Activated T-helper 17 cell treated with anti-CD3 and anti-CD28 coated beads, Interleukin-2, amount 50 U/mL, for 72 hours (primary cell): ENCODE data around the gene ERO1B. TPM values are rescaled to one million over a fixed set of nuclear protein-coding genes. Genes with fewer than 3 reads are reported as not detected.
"Not testable (repeated sequence)": the region's sequence is repeated elsewhere in the genome, so short reads cannot be mapped to it uniquely, and the experiment has no call there.

Experiments used
- ATAC-seq: fragments of 150-1000 bp; cut with Tn5 transposase; replicated peaks from 2 replicates; pipeline ENCODE4 v1.10.0; 2021; ENCODE audit warnings: mild to moderate bottlenecking, moderate library complexity
- H3K27ac Mint-ChIP-seq: one replicate; pipeline ENCODE4 v1.8.0; 2022; ENCODE audit warnings: mixed read lengths
- H3K27me3 Mint-ChIP-seq: one replicate; pipeline ENCODE4 v1.8.0; 2022; ENCODE audit warnings: mixed read lengths
- H3K36me3 Mint-ChIP-seq: one replicate; pipeline ENCODE4 v1.8.0; 2022; ENCODE audit warnings: low read depth, mild to moderate bottlenecking, mixed read lengths
- H3K4me1 Mint-ChIP-seq: one replicate; pipeline ENCODE4 v1.8.0; 2022; ENCODE audit warnings: mixed read lengths
- H3K4me3 Mint-ChIP-seq: one replicate; pipeline ENCODE4 v1.8.0; 2022; ENCODE audit warnings: mild to moderate bottlenecking, mixed read lengths
- H3K9me3 Mint-ChIP-seq: one replicate; pipeline ENCODE4 v1.8.0; 2022; ENCODE audit warnings: mixed read lengths
- total RNA-seq, 2 donors: library from RNA; stranded (reverse); gene quantifications; one replicate each; pipeline ENCODE4 v1.2.3, GENCODE V29; 2022

The ERO1B gene
- total RNA-seq, 2 donors from 2014 or later: 4.0 to 4.2 TPM

DNA sequence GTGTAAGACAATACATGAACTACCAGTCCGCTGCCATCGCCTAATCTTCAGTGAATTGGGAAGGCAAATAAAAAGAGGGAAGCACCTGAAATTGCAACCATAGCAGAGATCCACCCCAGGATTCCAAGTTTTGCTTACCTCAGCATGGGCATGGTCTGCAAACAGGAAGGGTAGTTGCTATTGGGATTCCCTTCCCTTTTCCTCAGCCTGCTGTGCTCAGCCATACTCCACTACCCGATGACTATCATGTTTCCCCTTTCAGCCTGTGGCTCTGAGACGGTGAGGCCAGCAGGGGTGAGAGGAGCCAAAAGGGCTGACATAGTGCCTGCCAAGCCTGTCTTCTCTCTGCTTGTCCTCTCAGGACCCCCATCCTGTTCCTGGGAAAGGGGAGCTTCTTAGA lies 75.2 kb downstream of the ERO1B start:
- H3K4me3 Mint-ChIP-seq: no peak overlapping the region
- peaks cover 95% of the 10 kb centered on the region for H3K36me3 Mint-ChIP-seq
- no peaks in the 10 kb centered on the region for H3K4me1 Mint-ChIP-seq
- H3K27ac Mint-ChIP-seq: no peak overlapping the region
- peaks cover 9% of the 10 kb centered on the region for H3K9me3 Mint-ChIP-seq
- ATAC-seq: no peak
- H3K27me3 Mint-ChIP-seq: no peaks in the 10 kb centered on the region

DNA sequence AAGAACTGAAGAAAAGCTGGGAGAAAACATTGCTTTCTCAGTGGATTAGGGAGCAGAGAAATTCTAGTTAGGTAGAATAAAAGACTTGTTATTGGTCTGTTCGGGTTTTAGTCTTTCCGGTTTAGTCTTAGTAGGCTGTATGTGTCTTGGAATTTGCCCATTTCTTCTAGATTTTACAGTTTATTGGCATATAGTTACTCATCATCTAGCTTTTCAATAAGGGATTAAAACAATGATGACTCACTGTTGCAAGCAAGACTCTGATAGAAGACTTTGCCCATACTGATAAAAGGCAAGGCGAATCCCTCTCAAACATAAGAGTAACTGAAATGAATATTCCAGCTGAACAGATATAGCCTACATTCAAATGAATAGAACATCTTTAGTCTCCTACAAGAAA lies 77.1 kb downstream of the ERO1B start:
- Mint-ChIP-seq H3K27ac (no peak overlapping the region), H3K9me3 (peaks cover 21% of the 10 kb centered on the region), H3K4me1 (no peaks in the 10 kb centered on the region), H3K36me3 (peaks cover 95% of the 10 kb centered on the region), H3K4me3 (no peak overlapping the region), H3K27me3 (no peaks in the 10 kb centered on the region)
- ATAC-seq: no peak

DNA sequence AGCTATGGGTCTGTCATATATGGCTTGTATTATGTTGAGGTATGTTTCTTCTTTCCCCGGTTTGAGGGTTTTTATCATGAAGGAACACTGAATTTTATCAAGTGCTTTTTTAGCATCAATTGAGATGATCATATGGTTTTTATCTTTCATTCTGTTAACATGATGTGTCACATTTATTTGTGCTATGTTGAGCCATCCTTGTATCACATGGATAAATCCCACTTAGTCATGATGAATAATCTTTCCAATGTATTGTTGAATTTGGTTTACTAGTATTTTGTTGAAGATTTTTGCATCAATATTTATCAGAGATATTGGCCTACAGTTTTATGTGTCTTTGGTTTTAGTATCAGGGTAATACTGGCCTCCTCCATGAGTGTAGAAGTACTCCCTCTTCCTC lies 77.7 kb downstream of the ERO1B start:
- H3K27ac Mint-ChIP-seq: peak overlapping the region; percentile 22
- H3K27me3 Mint-ChIP-seq: no peaks in the 10 kb centered on the region
- H3K4me3 Mint-ChIP-seq: no peak overlapping the region
- peaks cover 24% of the 10 kb centered on the region for H3K9me3 Mint-ChIP-seq
- no peak for ATAC-seq
- no peaks in the 10 kb centered on the region for H3K4me1 Mint-ChIP-seq
- peaks cover 93% of the 10 kb centered on the region for H3K36me3 Mint-ChIP-seq

- Mint-ChIP-seq H3K4me1 (no peaks in the 10 kb centered on the region), H3K9me3 (peaks cover 35% of the 10 kb centered on the region), H3K36me3 (peaks cover 95% of the 10 kb centered on the region), H3K4me3 (no peak overlapping the region), H3K27ac (no peak overlapping the region), H3K27me3 (no peaks in the 10 kb centered on the region)
- no peak for ATAC-seq
Observed at GRCh38 chr1:236201786-236202185, 80.0 kb downstream of the ERO1B start.

GRCh38 chr1:236200925-236201324 lies 80.8 kb downstream of the ERO1B start:
- Mint-ChIP-seq H3K36me3 (peaks cover 93% of the 10 kb centered on the region), H3K9me3 (peaks cover 35% of the 10 kb centered on the region), H3K27ac (no peak overlapping the region), H3K27me3 (no peaks in the 10 kb centered on the region), H3K4me3 (no peak overlapping the region), H3K4me1 (no peaks in the 10 kb centered on the region)
- no peak for ATAC-seq

GRCh38 chr1:236193184-236193583 lies 88.6 kb downstream of the ERO1B start:
- H3K4me1 Mint-ChIP-seq: no peaks in the 10 kb centered on the region
- no peaks in the 10 kb centered on the region for H3K27me3 Mint-ChIP-seq
- no peak for ATAC-seq
- H3K27ac Mint-ChIP-seq: no peak overlapping the region
- no peak overlapping the region for H3K4me3 Mint-ChIP-seq
- H3K9me3 Mint-ChIP-seq: peaks cover 19% of the 10 kb centered on the region
- H3K36me3 Mint-ChIP-seq: peaks cover 93% of the 10 kb centered on the region

DNA sequence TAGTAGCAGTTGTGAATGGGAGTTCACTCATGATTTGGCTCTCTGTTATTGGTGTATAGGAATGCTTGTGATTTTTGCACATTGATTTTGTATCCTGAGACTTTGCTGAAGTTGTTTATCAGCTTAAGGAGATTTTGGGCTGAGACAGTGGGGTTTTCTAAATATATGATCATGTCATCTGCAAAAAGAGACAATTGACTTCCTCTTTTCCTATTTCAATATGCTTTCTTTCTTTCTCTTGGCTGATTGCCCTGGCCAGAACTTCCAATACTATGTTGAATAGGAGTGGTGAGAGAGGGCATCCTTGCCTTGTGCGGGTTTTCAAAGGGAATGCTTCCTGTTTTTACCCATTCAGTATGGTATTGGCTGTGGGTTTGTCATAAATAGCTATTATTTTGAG lies 93.7 kb downstream of the ERO1B start:
- not testable (repeated sequence) for H3K27me3 Mint-ChIP-seq, ATAC-seq, H3K4me1 Mint-ChIP-seq, H3K4me3 Mint-ChIP-seq, H3K27ac Mint-ChIP-seq
- H3K9me3 Mint-ChIP-seq: peaks cover 13% of the 10 kb centered on the region
- H3K36me3 Mint-ChIP-seq: peaks cover 77% of the 10 kb centered on the region

- Mint-ChIP-seq H3K36me3 (peaks cover 66% of the 10 kb centered on the region), H3K9me3 (peaks cover 13% of the 10 kb centered on the region)
- ATAC-seq, H3K4me3 Mint-ChIP-seq, H3K4me1 Mint-ChIP-seq, H3K27me3 Mint-ChIP-seq, H3K27ac Mint-ChIP-seq: not testable (repeated sequence)
Observed at GRCh38 chr1:236186471-236186870, 95.3 kb downstream of the ERO1B start.

DNA sequence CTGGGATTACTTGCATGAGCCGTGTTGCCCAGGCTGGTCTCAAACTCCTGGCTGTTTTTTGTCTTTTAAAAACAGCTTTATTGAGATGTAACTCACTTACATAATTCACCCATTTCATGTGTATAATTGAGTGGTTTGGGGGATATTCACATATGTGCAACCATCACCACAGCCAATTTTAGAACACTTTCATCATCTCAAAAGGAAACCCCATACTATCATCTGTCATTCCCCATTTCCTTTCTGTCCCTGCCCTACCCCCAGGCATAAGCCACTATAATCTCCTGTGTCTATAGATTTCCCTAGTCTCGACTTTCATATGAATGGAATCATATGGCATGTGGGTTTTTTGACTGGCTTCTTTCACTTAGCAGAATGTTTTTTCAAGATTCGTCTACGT lies 96.1 kb downstream of the ERO1B start:
- peaks cover 58% of the 10 kb centered on the region for H3K36me3 Mint-ChIP-seq
- H3K4me1 Mint-ChIP-seq: no peaks in the 10 kb centered on the region
- peaks cover 8% of the 10 kb centered on the region for H3K9me3 Mint-ChIP-seq
- no peak overlapping the region for H3K4me3 Mint-ChIP-seq
- no peaks in the 10 kb centered on the region for H3K27me3 Mint-ChIP-seq
- H3K27ac Mint-ChIP-seq: no peak overlapping the region
- peak; percentile 23 for ATAC-seq

- peaks cover 26% of the 10 kb centered on the region for H3K36me3 Mint-ChIP-seq
- no peak overlapping the region for H3K27ac Mint-ChIP-seq
- no peaks in the 10 kb centered on the region for H3K9me3 Mint-ChIP-seq
- ATAC-seq: no peak
- H3K4me1 Mint-ChIP-seq: no peaks in the 10 kb centered on the region
- no peaks in the 10 kb centered on the region for H3K27me3 Mint-ChIP-seq
- H3K4me3 Mint-ChIP-seq: no peak overlapping the region
Observed at GRCh38 chr1:236181059-236181458, 100.7 kb downstream of the ERO1B start.

DNA sequence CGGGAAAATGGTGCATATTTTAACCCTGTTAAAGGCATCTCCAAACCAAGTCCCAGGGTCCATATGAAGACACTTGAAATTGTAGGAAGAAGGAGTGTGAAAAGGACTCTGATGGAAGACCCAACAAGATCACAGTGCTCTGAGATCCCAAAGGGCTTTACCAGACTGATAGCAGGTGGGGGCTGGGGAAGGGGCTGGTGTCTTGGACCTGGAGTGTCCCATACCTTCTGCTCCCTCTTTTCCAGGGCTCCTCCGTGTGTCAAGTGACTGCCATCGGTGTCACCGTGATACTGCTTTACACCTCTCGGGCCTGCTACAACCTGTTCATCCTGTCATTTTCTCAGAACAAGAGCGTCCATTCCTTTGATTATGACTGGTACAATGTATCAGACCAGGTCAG lies 102.1 kb downstream of the ERO1B start:
- no peaks in the 10 kb centered on the region for H3K9me3 Mint-ChIP-seq
- H3K4me3 Mint-ChIP-seq: no peak overlapping the region
- no peak overlapping the region for H3K27ac Mint-ChIP-seq
- peaks cover 14% of the 10 kb centered on the region for H3K36me3 Mint-ChIP-seq
- H3K4me1 Mint-ChIP-seq: no peaks in the 10 kb centered on the region
- ATAC-seq: no peak
- no peaks in the 10 kb centered on the region for H3K27me3 Mint-ChIP-seq

DNA sequence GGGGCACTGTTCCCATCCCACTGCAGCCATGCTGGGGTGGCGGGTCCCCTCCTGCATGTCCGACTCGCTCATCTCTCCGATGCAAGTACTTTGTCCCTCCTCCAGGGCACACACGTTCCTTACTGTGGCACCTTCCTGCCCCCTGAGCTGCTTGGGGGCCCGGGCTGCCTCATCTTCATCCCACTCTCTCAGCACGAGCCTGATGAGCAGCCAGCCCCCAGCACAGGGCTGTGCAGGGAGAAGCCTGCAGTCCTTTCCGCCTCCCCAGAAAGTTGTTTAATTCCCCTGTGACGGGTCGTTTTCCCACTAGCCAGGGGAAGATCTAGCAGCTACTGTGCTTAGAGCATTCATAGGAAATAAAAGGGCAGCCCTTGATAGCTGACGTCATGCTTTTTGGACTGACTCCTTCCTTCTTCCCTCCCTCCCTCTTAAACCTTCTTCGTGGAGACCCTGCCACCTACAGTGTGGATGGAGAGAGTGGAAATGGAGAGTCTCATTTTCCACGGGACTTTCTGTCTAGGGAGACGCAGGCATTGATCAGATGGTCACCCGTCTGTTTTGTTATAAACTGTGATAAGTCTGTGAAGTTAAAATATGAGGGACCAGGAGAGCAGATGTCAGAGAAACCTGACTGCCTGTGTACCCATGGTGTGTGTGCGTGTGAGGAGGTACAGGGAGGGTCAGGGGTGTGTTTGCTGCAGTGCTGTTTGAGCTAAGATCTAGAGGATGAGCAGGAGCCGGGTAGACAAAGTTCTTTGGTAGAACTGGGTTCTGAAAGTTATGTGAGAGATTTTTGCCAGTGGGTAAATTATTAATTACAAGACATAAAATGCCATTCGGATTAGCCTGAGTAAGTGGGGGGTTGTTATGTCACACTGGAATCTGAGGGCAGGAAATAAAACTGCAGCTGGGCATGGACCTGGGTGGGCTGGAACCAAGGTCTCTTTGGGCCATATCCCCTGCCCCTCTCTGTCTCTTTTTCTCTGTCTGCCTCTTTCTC lies 105.1 kb downstream of the ERO1B start:
- no peak overlapping the region for H3K4me3 Mint-ChIP-seq
- ATAC-seq: no peak
- peaks cover 19% of the 10 kb centered on the region for H3K36me3 Mint-ChIP-seq
- H3K9me3 Mint-ChIP-seq: no peaks in the 10 kb centered on the region
- H3K27ac Mint-ChIP-seq: no peak overlapping the region
- no peaks in the 10 kb centered on the region for H3K27me3 Mint-ChIP-seq
- no peaks in the 10 kb centered on the region for H3K4me1 Mint-ChIP-seq

- Mint-ChIP-seq H3K4me3 (no peak overlapping the region), H3K9me3 (no peaks in the 10 kb centered on the region), H3K36me3 (peaks cover 25% of the 10 kb centered on the region), H3K27ac (no peak overlapping the region), H3K4me1 (no peaks in the 10 kb centered on the region), H3K27me3 (no peaks in the 10 kb centered on the region)
- no peak for ATAC-seq
Observed at GRCh38 chr1:236175642-236176336, 106.0 kb downstream of the ERO1B start.

DNA sequence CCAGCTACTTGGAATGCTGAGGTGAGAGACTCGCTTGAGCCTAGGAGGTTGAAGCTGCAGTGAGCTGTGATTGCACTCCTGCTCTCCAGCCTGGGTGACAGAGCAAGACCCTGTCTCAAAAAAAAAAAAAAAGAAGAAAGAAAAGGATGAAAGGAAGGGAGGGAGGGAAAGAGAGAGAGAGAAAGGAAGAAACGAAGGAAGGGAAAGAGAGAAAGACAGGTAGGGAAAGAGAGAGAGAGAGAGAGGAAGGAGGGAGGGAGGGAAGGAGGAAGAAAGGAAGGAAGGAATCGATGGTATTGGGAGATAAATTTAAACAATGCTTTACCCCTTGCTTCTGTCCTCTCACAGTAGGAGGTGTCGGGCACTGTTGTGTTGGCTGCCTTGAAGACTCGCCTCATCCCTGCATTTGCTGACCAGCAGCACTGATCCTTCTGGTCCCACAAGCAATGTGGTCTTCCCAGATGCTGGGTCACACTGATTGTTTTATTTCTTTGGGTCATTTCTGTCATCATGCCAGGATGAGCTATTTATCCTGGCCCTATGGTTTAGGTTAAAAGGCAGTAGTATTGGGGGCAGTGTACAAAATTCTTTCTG lies 108.5 kb downstream of the ERO1B start:
- ATAC-seq: no peak
- Mint-ChIP-seq H3K9me3 (no peaks in the 10 kb centered on the region), H3K4me1 (peaks cover 5% of the 10 kb centered on the region), H3K4me3 (no peak overlapping the region), H3K27me3 (no peaks in the 10 kb centered on the region), H3K27ac (no peak overlapping the region), H3K36me3 (peaks cover 18% of the 10 kb centered on the region)
